Activated T-helper 1 cell treated with anti-CD3 and anti-CD28 coated beads, Interleukin-2, amount 50 U/mL, for 16 hours (primary cell): Measurements from ENCODE around the gene POU6F2.

ENCODE experiments used
- DNase-seq, 2 donors: peaks; one replicate each; pipeline ENCODE4 v3.0.0-alpha.2; 2020; ENCODE audit warnings: low read depth in 1 of 2, low spot score in 1 of 2

Gene POU6F2

GRCh38 chr7:39488467-39489393, 511.0 kb downstream of the POU6F2 start:
- no peak for DNase-seq

- DNase-seq: no peak
These were observed 512.6 kb downstream of the POU6F2 start for GRCh38 chr7:39490296-39490695.

- no peak for DNase-seq
These were observed 516.2 kb downstream of the POU6F2 start for GRCh38 chr7:39493934-39494333.

- DNase-seq: no peak
These were observed 523.6 kb downstream of the POU6F2 start for GRCh38 chr7:39501358-39501757.

- DNase-seq: no peak
These were observed 527.3 kb downstream of the POU6F2 start for GRCh38 chr7:39504963-39505362.

GRCh38 chr7:39507866-39508551, 530.3 kb downstream of the POU6F2 start:
- no peak for DNase-seq

GRCh38 chr7:39509436-39509835, 531.7 kb downstream of the POU6F2 start:
- DNase-seq: no peak

- DNase-seq: no peak
These were observed 532.2 kb downstream of the POU6F2 start for GRCh38 chr7:39509912-39510311.

GRCh38 chr7:39510864-39511354, 533.2 kb downstream of the POU6F2 start:
- no peak for DNase-seq

GRCh38 chr7:39515534-39516228, 538.0 kb downstream of the POU6F2 start:
- DNase-seq: no peak

GRCh38 chr7:39516498-39516897, 538.8 kb downstream of the POU6F2 start:
- DNase-seq: no peak

GRCh38 chr7:39517240-39517639, 539.5 kb downstream of the POU6F2 start:
- DNase-seq: no peak
